Measurements from ENCODE around the gene SULT1C4. TPM values are rescaled to one million over a fixed set of nuclear protein-coding genes. Genes with fewer than 3 reads are reported as not detected.

The SULT1C4 gene
- total and polyA plus RNA-seq, 2 experiments from 2014 or later: 17.3 to 17.8 TPM

DNA sequence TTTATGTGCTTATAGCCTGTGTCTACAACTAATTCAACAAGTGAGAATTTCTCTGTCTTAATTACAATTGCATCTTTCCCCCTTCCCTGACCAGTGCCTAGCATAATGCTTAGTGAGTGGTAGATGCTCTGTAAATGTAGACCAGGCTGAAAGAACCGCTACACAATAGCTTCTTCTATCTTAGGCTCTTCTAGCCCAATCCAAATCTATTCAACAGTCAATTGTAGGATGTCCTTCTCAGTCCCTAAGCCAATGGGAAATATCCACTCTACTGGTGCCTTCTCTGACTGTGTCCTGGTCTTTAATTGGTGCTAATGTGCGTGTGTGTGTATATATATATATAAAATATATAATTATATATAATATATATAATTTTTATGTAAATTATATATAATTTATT is 37.2 kb downstream of the SULT1C4 start:
- Histone ChIP-seq H2AFZ (no peak overlapping the region), H3K4me2 (no peak overlapping the region), H3K4me3 (no peak overlapping the region), H3K36me3 (replicated peaks; ENCODE audit: insufficient read depth, low read depth) (no peaks in the 10 kb centered on the region), H3K79me2 (no peaks in the 10 kb centered on the region), H3K4me1 (ENCODE audit: insufficient read depth) (no peaks in the 10 kb centered on the region), H3K27me3 (no peaks in the 10 kb centered on the region), H4K20me1 (ENCODE audit: insufficient read depth, poor library complexity, severe bottlenecking) (no peaks in the 10 kb centered on the region), H3K9me3 (ENCODE audit: low read depth) (no peaks in the 10 kb centered on the region), H3K9me2 (replicated peaks; ENCODE audit: insufficient read depth) (no peaks in the 10 kb centered on the region), H3K27ac (no peak overlapping the region)
- DNase-seq (ENCODE audit: low spot score): no peak
- TF ChIP-seq EZH2phosphoT487 (IDR thresholded peaks at IDR 0.05; ENCODE audit: low read depth, severe bottlenecking, unreplicated experiment) (no peak), EZH2 (IDR thresholded peaks at IDR 0.05; ENCODE audit: borderline replicate concordance) (no peak)
- TF ChIP-seq, protein P1, sequence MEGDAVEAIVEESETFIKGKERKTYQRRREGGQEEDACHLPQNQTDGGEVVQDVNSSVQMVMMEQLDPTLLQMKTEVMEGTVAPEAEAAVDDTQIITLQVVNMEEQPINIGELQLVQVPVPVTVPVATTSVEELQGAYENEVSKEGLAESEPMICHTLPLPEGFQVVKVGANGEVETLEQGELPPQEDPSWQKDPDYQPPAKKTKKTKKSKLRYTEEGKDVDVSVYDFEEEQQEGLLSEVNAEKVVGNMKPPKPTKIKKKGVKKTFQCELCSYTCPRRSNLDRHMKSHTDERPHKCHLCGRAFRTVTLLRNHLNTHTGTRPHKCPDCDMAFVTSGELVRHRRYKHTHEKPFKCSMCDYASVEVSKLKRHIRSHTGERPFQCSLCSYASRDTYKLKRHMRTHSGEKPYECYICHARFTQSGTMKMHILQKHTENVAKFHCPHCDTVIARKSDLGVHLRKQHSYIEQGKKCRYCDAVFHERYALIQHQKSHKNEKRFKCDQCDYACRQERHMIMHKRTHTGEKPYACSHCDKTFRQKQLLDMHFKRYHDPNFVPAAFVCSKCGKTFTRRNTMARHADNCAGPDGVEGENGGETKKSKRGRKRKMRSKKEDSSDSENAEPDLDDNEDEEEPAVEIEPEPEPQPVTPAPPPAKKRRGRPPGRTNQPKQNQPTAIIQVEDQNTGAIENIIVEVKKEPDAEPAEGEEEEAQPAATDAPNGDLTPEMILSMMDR (IDR thresholded peaks at IDR 0.05; ENCODE audit: poor library complexity): no peak
- 92% methylated on average over 2 of the region's 2 CpGs for WGBS (ENCODE audit: low lambda C conversion rate, missing lambda C conversion rate)

GRCh38 chr2:108417254-108417653 is 39.5 kb downstream of the SULT1C4 start:
- 57% methylated on average over 2 of the region's 2 CpGs for WGBS (ENCODE audit: low lambda C conversion rate, missing lambda C conversion rate)
- no peak overlapping the region for H3K4me2 ChIP-seq
- no peaks in the 10 kb centered on the region for H3K4me1 ChIP-seq (ENCODE audit: insufficient read depth)
- no peaks in the 10 kb centered on the region for H4K20me1 ChIP-seq (ENCODE audit: insufficient read depth, poor library complexity, severe bottlenecking)
- TF ChIP-seq, protein P1 (IDR thresholded peaks at IDR 0.05; ENCODE audit: poor library complexity): peak; percentile 6
- TF ChIP-seq EZH2phosphoT487 (IDR thresholded peaks at IDR 0.05; ENCODE audit: low read depth, severe bottlenecking, unreplicated experiment): no peak
- no peaks in the 10 kb centered on the region for H3K79me2 ChIP-seq
- no peak overlapping the region for H3K4me3 ChIP-seq
- H3K27me3 ChIP-seq: no peaks in the 10 kb centered on the region
- H3K9me3 ChIP-seq (ENCODE audit: low read depth): no peaks in the 10 kb centered on the region
- no peaks in the 10 kb centered on the region for H3K9me2 ChIP-seq (replicated peaks; ENCODE audit: insufficient read depth)
- no peaks in the 10 kb centered on the region for H3K36me3 ChIP-seq (replicated peaks; ENCODE audit: insufficient read depth, low read depth)
- H2AFZ ChIP-seq: no peak overlapping the region
- H3K27ac ChIP-seq: no peak overlapping the region
- no peak for DNase-seq (ENCODE audit: low spot score)

GRCh38 chr2:108418416-108418815 is 40.7 kb downstream of the SULT1C4 start:
- Histone ChIP-seq H3K79me2 (no peaks in the 10 kb centered on the region), H2AFZ (no peak overlapping the region), H3K4me1 (ENCODE audit: insufficient read depth) (peaks cover 4% of the 10 kb centered on the region), H3K36me3 (replicated peaks; ENCODE audit: insufficient read depth, low read depth) (no peaks in the 10 kb centered on the region), H3K27ac (no peak overlapping the region), H3K4me3 (no peak overlapping the region), H3K4me2 (no peak overlapping the region), H3K9me2 (replicated peaks; ENCODE audit: insufficient read depth) (no peaks in the 10 kb centered on the region), H4K20me1 (ENCODE audit: insufficient read depth, poor library complexity, severe bottlenecking) (no peaks in the 10 kb centered on the region), H3K27me3 (no peaks in the 10 kb centered on the region), H3K9me3 (ENCODE audit: low read depth) (no peaks in the 10 kb centered on the region)
- 93% methylated on average over 4 of the region's 4 CpGs for WGBS (ENCODE audit: low lambda C conversion rate, missing lambda C conversion rate)
- no peak for DNase-seq (ENCODE audit: low spot score)
- TF ChIP-seq, protein P1 (IDR thresholded peaks at IDR 0.05; ENCODE audit: poor library complexity): no peak
- no peak for TF ChIP-seq EZH2phosphoT487 (IDR thresholded peaks at IDR 0.05; ENCODE audit: low read depth, severe bottlenecking, unreplicated experiment)
- TF ChIP-seq EZH2 (IDR thresholded peaks at IDR 0.05; ENCODE audit: borderline replicate concordance): no peak

DNA sequence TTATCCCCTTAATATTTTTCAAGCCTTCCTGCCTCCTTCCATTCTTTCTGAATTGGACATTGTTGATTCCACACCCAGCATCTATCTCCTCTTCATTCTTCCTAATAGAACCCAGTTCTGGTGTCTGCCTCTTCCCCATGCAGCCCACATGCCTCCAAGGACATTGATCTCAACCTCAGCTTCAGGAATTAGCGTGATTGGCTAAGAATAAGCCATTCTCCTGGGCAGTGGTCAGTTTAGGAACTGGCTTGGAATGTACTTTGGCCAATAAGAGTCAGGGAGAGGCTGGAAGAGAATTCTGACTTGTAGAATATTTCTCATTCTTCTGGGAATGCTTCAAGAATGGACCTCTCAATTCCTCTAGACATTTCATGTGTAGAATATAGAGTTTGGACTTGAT is 45.3 kb downstream of the SULT1C4 start:
- Histone ChIP-seq H3K36me3 (replicated peaks; ENCODE audit: insufficient read depth, low read depth) (no peaks in the 10 kb centered on the region), H3K9me2 (replicated peaks; ENCODE audit: insufficient read depth) (no peaks in the 10 kb centered on the region), H3K79me2 (no peaks in the 10 kb centered on the region), H3K4me3 (no peak overlapping the region), H2AFZ (no peak overlapping the region), H3K9me3 (ENCODE audit: low read depth) (no peaks in the 10 kb centered on the region), H3K27ac (peak overlapping the region; percentile 82), H3K4me1 (ENCODE audit: insufficient read depth) (peaks cover 4% of the 10 kb centered on the region), H3K4me2 (no peak overlapping the region), H4K20me1 (ENCODE audit: insufficient read depth, poor library complexity, severe bottlenecking) (no peaks in the 10 kb centered on the region), H3K27me3 (no peaks in the 10 kb centered on the region)
- no peak for DNase-seq (ENCODE audit: low spot score)
- WGBS (ENCODE audit: low lambda C conversion rate, missing lambda C conversion rate): 85% methylated on average over 1 of the region's 1 CpG
- TF ChIP-seq, protein P1 (IDR thresholded peaks at IDR 0.05; ENCODE audit: poor library complexity): no peak
- TF ChIP-seq EZH2 (IDR thresholded peaks at IDR 0.05; ENCODE audit: borderline replicate concordance): no peak
- no peak for TF ChIP-seq EZH2phosphoT487 (IDR thresholded peaks at IDR 0.05; ENCODE audit: low read depth, severe bottlenecking, unreplicated experiment)

Measured in hepatocyte (in vitro differentiated cells).